Epithelial cell of esophagus (primary cell): ENCODE results near the gene AMIGO2.
"Not testable (repeated sequence)": the region's sequence is repeated elsewhere in the genome, so short reads cannot be mapped to it uniquely, and the experiment has no call there.

Experiments
- DNase-seq: peaks from one replicate; pipeline ENCODE4 v3.0.0; 2010; ENCODE audit warnings: low read depth
- H3K4me3 ChIP-seq: 2 replicates; pipeline ENCODE4 v1.5.1; 2011; ENCODE audit warnings: mild to moderate bottlenecking, low read length, control low read depth
- CTCF ChIP-seq: IDR thresholded peaks from 2 replicates; pipeline ENCODE4 v1.5.1; 2011; ENCODE audit warnings: low read depth, mild to moderate bottlenecking, low read length, control low read depth, inconsistent platforms; ENCODE audit not compliant: insufficient read depth; ENCODE audit errors: missing control alignments

Gene AMIGO2

GRCh38 chr12:47066278-47067025 lies 13.3 kb downstream of the AMIGO2 start:
- DNase-seq: peak; percentile 59
- TF ChIP-seq CTCF: no peak
- H3K4me3 ChIP-seq: no peak overlapping the region

GRCh38 chr12:47065546-47065945 lies 14.2 kb downstream of the AMIGO2 start:
- TF ChIP-seq CTCF: no peak
- no peak for DNase-seq
- no peak overlapping the region for H3K4me3 ChIP-seq

- not testable (repeated sequence) for DNase-seq, H3K4me3 ChIP-seq
Measured at GRCh38 chr12:47058640-47059039, 21.1 kb downstream of the AMIGO2 start.

- DNase-seq, H3K4me3 ChIP-seq: not testable (repeated sequence)
Measured at GRCh38 chr12:47056944-47057343, 22.8 kb downstream of the AMIGO2 start.

GRCh38 chr12:47055856-47056255 lies 23.9 kb downstream of the AMIGO2 start:
- not testable (repeated sequence) for DNase-seq

GRCh38 chr12:47054659-47055058 lies 25.1 kb downstream of the AMIGO2 start:
- no peak for TF ChIP-seq CTCF
- DNase-seq: no peak
- no peak overlapping the region for H3K4me3 ChIP-seq

More at GRCh38 chr12:47055856-47056255, 23.9 kb downstream of the AMIGO2 start:
- not testable (repeated sequence) for H3K4me3 ChIP-seq

- H3K4me3 ChIP-seq: no peak overlapping the region
- no peak for DNase-seq
- no peak for TF ChIP-seq CTCF
Measured at GRCh38 chr12:47053961-47054360, 25.8 kb downstream of the AMIGO2 start.

GRCh38 chr12:47052274-47052673 lies 27.5 kb downstream of the AMIGO2 start:
- DNase-seq: no peak
- no peak for TF ChIP-seq CTCF
- no peak overlapping the region for H3K4me3 ChIP-seq

GRCh38 chr12:47051291-47051690 lies 28.5 kb downstream of the AMIGO2 start:
- not testable (repeated sequence) for H3K4me3 ChIP-seq, DNase-seq
